Fibroblast of lung (primary cell): ENCODE results near the gene COL8A1. TPM values are rescaled to one million over a fixed set of nuclear protein-coding genes. Genes with fewer than 3 reads are reported as not detected.
"Not testable (repeated sequence)": the region's sequence is repeated elsewhere in the genome, so short reads cannot be mapped to it uniquely, and the experiment has no call there.

Experiments
- DNase-seq, 2 donors: peaks; one replicate each; pipeline versions ENCODE4 v3.0.0 to v3.0.0-alpha.2; 2010; ENCODE audit warnings: low read depth in 2 of 2
- H2AFZ ChIP-seq: 2 replicates; pipeline ENCODE4 v1.5.1; 2012; ENCODE audit warnings: low read length, control low read depth, inconsistent platforms
- H3K27ac ChIP-seq: 2 replicates; pipeline ENCODE4 v1.5.1; 2011; ENCODE audit warnings: low read length, control low read depth; ENCODE audit not compliant: insufficient read depth
- H3K27me3 ChIP-seq: 2 replicates; pipeline ENCODE4 v1.5.1; 2011; ENCODE audit warnings: mild to moderate bottlenecking, low read length; ENCODE audit not compliant: control insufficient read depth, insufficient read depth
- H3K36me3 ChIP-seq: 2 replicates; pipeline ENCODE4 v1.5.1; 2011; ENCODE audit warnings: low read length; ENCODE audit not compliant: control insufficient read depth, insufficient read depth
- H3K4me1 ChIP-seq: 2 replicates; pipeline ENCODE4 v1.5.1; 2011; ENCODE audit warnings: low read length; ENCODE audit not compliant: control insufficient read depth, insufficient read depth; ENCODE audit errors: extremely low read depth
- H3K4me2 ChIP-seq: 2 replicates; pipeline ENCODE4 v1.5.1; 2011; ENCODE audit warnings: low read length, control low read depth; ENCODE audit not compliant: insufficient read depth; ENCODE audit errors: extremely low read depth
- H3K4me3 ChIP-seq, 4 experiments: fragments of 200-600 bp in 1 of 4; sonication (generic) in 1 of 4; replicated peaks in 1 of 4; 2 replicates each; pipeline ENCODE4 v1.5.1; 2011 to 2016; ENCODE audit warnings: low read length in 4 of 4, low read depth in 3 of 4, mild to moderate bottlenecking in 3 of 4, control low read depth in 2 of 4, inconsistent platforms in 1 of 4, mixed read lengths in 1 of 4; ENCODE audit not compliant: insufficient read depth in 1 of 4; ENCODE audit errors: control extremely low read depth in 1 of 4
- H3K79me2 ChIP-seq: 2 replicates; pipeline ENCODE4 v1.5.1; 2012; ENCODE audit warnings: mild to moderate bottlenecking, low read length, inconsistent platforms; ENCODE audit not compliant: control insufficient read depth, insufficient read depth
- H3K9ac ChIP-seq: 2 replicates; pipeline ENCODE4 v1.5.1; 2011; ENCODE audit warnings: mild to moderate bottlenecking, low read length, control low read depth; ENCODE audit not compliant: insufficient read depth
- H3K9me3 ChIP-seq: 2 replicates; pipeline ENCODE4 v1.5.1; 2012; ENCODE audit warnings: low read depth, low read length; ENCODE audit not compliant: control insufficient read depth, insufficient read depth
- H4K20me1 ChIP-seq: 2 replicates; pipeline ENCODE4 v1.5.1; 2011; ENCODE audit warnings: low read length; ENCODE audit not compliant: control insufficient read depth, insufficient read depth; ENCODE audit errors: extremely low read depth
- CTCF ChIP-seq, 2 donors: IDR thresholded peaks in 1 of 2; conservative IDR thresholded peaks in 1 of 2; 1 replicate in 1 of 2; 2 replicates in 1 of 2; pipeline ENCODE4 v1.5.1; 2011 to 2012; ENCODE audit warnings: low read length in 2 of 2, control low read depth in 1 of 2, inconsistent platforms in 1 of 2, low read depth in 1 of 2, mild to moderate bottlenecking in 1 of 2
- EZH2 ChIP-seq: IDR thresholded peaks from 2 replicates; pipeline ENCODE4 v1.5.1; 2012; ENCODE audit warnings: low read length, control low read depth, mild to moderate bottlenecking; ENCODE audit errors: missing control alignments
- polyA minus RNA-seq: library from RNA; depleted of rRNA, polyadenylated mRNA; stranded (reverse); fragments of >200 nt; gene quantifications from 2 replicates; pipeline ENCODE4 v1.2.3, GENCODE V29; 2011; ENCODE audit warnings: low replicate concordance
- polyA plus RNA-seq, 2 donors: library from polyadenylated mRNA; depleted of rRNA in 1 of 2; stranded (reverse) in 1 of 2; unstranded in 1 of 2; fragments of >200 nt; gene quantifications; 2 replicates each; pipeline ENCODE4 v1.2.1, GENCODE V29; 2011 to 2012; ENCODE audit warnings: missing spikeins in 1 of 2
- total RNA-seq: library from RNA; depleted of rRNA; stranded (reverse); fragments of >200 nt; gene quantifications from 2 replicates; pipeline ENCODE4 v1.2.1, GENCODE V29; 2014

The COL8A1 gene
- total RNA-seq (24.7 and 85.4 TPM in 2 replicates), polyA plus RNA-seq (108 and 215 TPM in 2 replicates), polyA minus RNA-seq (79.6 and 257 TPM in 2 replicates)
- 53.2 and 144 TPM in 2 replicates for polyA plus RNA-seq (2012)

- H2AFZ ChIP-seq, result peak within 1 kb of the TSS; percentile 61
- peak within 1 kb of the TSS; percentile 44 to 91 (median 76) for H3K4me3 ChIP-seq
- TF ChIP-seq EZH2 (no peak), CTCF (conservative IDR thresholded peaks at IDR 0.05 in 1 of 2, IDR thresholded peaks at IDR 0.05 in 1 of 2; ENCODE audit: low read depth in 1 of 2, low read length in 2 of 2) (no peak)
- H3K79me2 ChIP-seq, result peaks cover 25% of the 10 kb centered on the region
- H3K9ac ChIP-seq, result peak within 1 kb of the TSS; percentile 78
- H3K4me1 ChIP-seq, result no peaks in the 10 kb centered on the region
- H4K20me1 ChIP-seq, result no peaks in the 10 kb centered on the region
- peak within 1 kb of the TSS; percentile 93 for H3K4me2 ChIP-seq
- H3K27ac ChIP-seq, result peak within 1 kb of the TSS; percentile 92
- DNase-seq, result peak; percentile 79 to 92
- no peaks in the 10 kb centered on the region for H3K9me3 ChIP-seq
- no peaks in the 10 kb centered on the region for H3K27me3 ChIP-seq
- no peaks in the 10 kb centered on the region for H3K36me3 ChIP-seq
Observed at GRCh38 chr3:99638167-99638948, at the start of gene COL8A1. Gene COL8A1 (plus strand): TSS chr3:99638594. CDS start chr3:99790683, 152,089 bp downstream.

- not testable (repeated sequence) for H3K27ac ChIP-seq, H4K20me1 ChIP-seq, H3K79me2 ChIP-seq, H3K27me3 ChIP-seq, H3K9ac ChIP-seq, DNase-seq, H3K9me3 ChIP-seq, H3K36me3 ChIP-seq, H2AFZ ChIP-seq, H3K4me3 ChIP-seq, H3K4me1 ChIP-seq, H3K4me2 ChIP-seq
Observed at GRCh38 chr3:99589168-99589567, 49.2 kb upstream of the COL8A1 start.

- no peak overlapping the region for H2AFZ ChIP-seq
- no peaks in the 10 kb centered on the region for H4K20me1 ChIP-seq
- no peaks in the 10 kb centered on the region for H3K79me2 ChIP-seq
- H3K9ac ChIP-seq, result no peak overlapping the region
- H3K4me3 ChIP-seq, result no peak overlapping the region
- DNase-seq, result no peak
- H3K27me3 ChIP-seq, result no peaks in the 10 kb centered on the region
- H3K4me2 ChIP-seq, result no peak overlapping the region
- no peak overlapping the region for H3K27ac ChIP-seq
- TF ChIP-seq EZH2, result no peak
- no peak for TF ChIP-seq CTCF (conservative IDR thresholded peaks at IDR 0.05 in 1 of 2, IDR thresholded peaks at IDR 0.05 in 1 of 2; ENCODE audit: low read depth in 1 of 2, low read length in 2 of 2)
- H3K36me3 ChIP-seq, result no peaks in the 10 kb centered on the region
- H3K9me3 ChIP-seq, result no peaks in the 10 kb centered on the region
- no peaks in the 10 kb centered on the region for H3K4me1 ChIP-seq
Observed at GRCh38 chr3:99599894-99600293, 38.5 kb upstream of the COL8A1 start.
